K562 (cell line): ENCODE data around the gene CNOT4. TPM values are rescaled to one million over a fixed set of nuclear protein-coding genes. Genes with fewer than 3 reads are reported as not detected.
A peak's percentile ranks its signal among the peaks of the same experiment; 100 is the strongest.

Experiments used
- ATAC-seq: fragments of 200-7000 bp; cut with Tn5 transposase; 3 replicates; pipeline ENCODE4 v1.9.1; 2020; ENCODE audit warnings: moderate library complexity
- BruUV-seq: library from RNA; stranded (reverse); fragments of 400-500 nt; replicated peaks from 2 replicates; lab custom pipeline; 2021; lab: Mats Ljungman, UMichigan
- CTCF ChIA-PET: fragments of 300-600 bp; formaldehyde crosslinking; extraction: SDS; loops from one replicate; lab custom pipeline; 2021; ENCODE audit warnings: low intra/inter-chr PET ratio; lab: Yijun Ruan, JAX
- POLR2A ChIA-PET: fragments of 300-600, 350-650 bp; sonication (Branson Sonifier 250); formaldehyde crosslinking; extraction: SDS; loops from one replicate; lab custom pipeline; 2021; ENCODE audit warnings: antibody characterized with exemption, inconsistent platforms; lab: Yijun Ruan, JAX
- DNase-seq, 4 experiments: peaks; one replicate each; pipeline versions ENCODE4 v3.0.0 to v3.0.0-alpha.2; 2011 to 2018; ENCODE audit warnings: low spot score in 3 of 4, mixed read lengths in 3 of 4; ENCODE audit errors: extremely low read depth in 1 of 4
- FAIRE-seq: peaks from 2 replicates; lab custom pipeline; 2011; peaks lifted over from hg19 to GRCh38; lab: Jason Lieb, UNC
- H2AFZ ChIP-seq: 2 replicates; pipeline ENCODE4 v1.6.0; 2011; ENCODE audit warnings: low read depth, low read length, control low read depth, inconsistent platforms
- H3K27ac ChIP-seq: fragments of 200-600 bp; 3 replicates; pipeline ENCODE4 v1.8.0; 2011; ENCODE audit warnings: low read depth, mild to moderate bottlenecking, control low read depth, inconsistent platforms, low read length, moderate library complexity, mixed read lengths; ENCODE audit errors: extremely low read depth
- H3K27me3 ChIP-seq, 2 experiments: fragments of 300-600 bp in 1 of 2; 2 replicates in 1 of 2; 3 replicates in 1 of 2; pipeline versions ENCODE4 v1.6.0 to v1.8.0; 2011; ENCODE audit warnings: inconsistent platforms in 2 of 2, low read length in 2 of 2, mild to moderate bottlenecking in 1 of 2, mixed read lengths in 1 of 2, moderate library complexity in 1 of 2; ENCODE audit not compliant: control insufficient read depth in 2 of 2, insufficient read depth in 2 of 2
- H3K36me3 ChIP-seq: fragments of 300-600 bp; 3 replicates; pipeline ENCODE4 v1.8.0; 2011; ENCODE audit warnings: mild to moderate bottlenecking, low read length, inconsistent platforms; ENCODE audit not compliant: control insufficient read depth, insufficient read depth
- H3K4me1 ChIP-seq, 2 experiments: fragments of 200-600 bp in 1 of 2; replicated peaks in 1 of 2; 2 replicates in 1 of 2; 3 replicates in 1 of 2; pipeline versions ENCODE4 v1.5.1 to v1.8.0; 2011; ENCODE audit warnings: inconsistent platforms in 2 of 2, low read length in 2 of 2, mild to moderate bottlenecking in 1 of 2, mixed read lengths in 1 of 2, moderate library complexity in 1 of 2; ENCODE audit not compliant: control insufficient read depth in 2 of 2, insufficient read depth in 2 of 2
- H3K4me2 ChIP-seq: 2 replicates; pipeline ENCODE4 v1.6.1; 2011; ENCODE audit warnings: low read length, control low read depth, inconsistent platforms, mixed read lengths; ENCODE audit not compliant: insufficient read depth
- H3K4me3 ChIP-seq: fragments of 200-600 bp; sonication (generic), shearing (Covaris generic); 2 replicates; pipeline ENCODE4 v1.5.1; 2016; ENCODE audit warnings: control low read depth, inconsistent platforms
- H3K79me2 ChIP-seq: fragments of 200-600 bp; 3 replicates; pipeline ENCODE4 v1.8.0; 2011; ENCODE audit warnings: low read length, inconsistent platforms; ENCODE audit not compliant: control insufficient read depth, insufficient read depth
- H3K9ac ChIP-seq, 2 experiments: 2 replicates each; pipeline versions ENCODE4 v1.6.0 to v1.6.1; 2011; ENCODE audit warnings: low read depth in 2 of 2, low read length in 2 of 2, control low read depth in 1 of 2, inconsistent platforms in 1 of 2, mild to moderate bottlenecking in 1 of 2, mixed read lengths in 1 of 2; ENCODE audit not compliant: insufficient read depth in 1 of 2
- H3K9me1 ChIP-seq: one replicate; pipeline ENCODE4 v1.6.0; 2011; ENCODE audit warnings: inconsistent platforms, mild to moderate bottlenecking, low read length, moderate library complexity; ENCODE audit not compliant: control insufficient read depth, insufficient read depth
- H3K9me3 ChIP-seq: replicated peaks from 2 replicates; pipeline ENCODE4 v1.5.1; 2011; ENCODE audit warnings: low read depth, low read length, inconsistent platforms; ENCODE audit not compliant: control insufficient read depth, insufficient read depth
- H4K20me1 ChIP-seq: replicated peaks from 2 replicates; pipeline ENCODE4 v1.6.1; 2011; ENCODE audit warnings: low read length, inconsistent platforms, mixed read lengths; ENCODE audit not compliant: control insufficient read depth, insufficient read depth
- BDP1 ChIP-seq: IDR thresholded peaks from 3 replicates; pipeline ENCODE4 v1.6.1; 2011; ENCODE audit not compliant: insufficient read length, insufficient read depth
- DDX20 ChIP-seq: fragments of 450-650 bp; IDR thresholded peaks from 2 replicates; pipeline ENCODE4 v1.6.1; 2016; ENCODE audit warnings: missing genetic modification characterization, low read depth, mild to moderate bottlenecking, missing compliant biosample characterization, moderate library complexity
- GATA2 ChIP-seq: sonication (generic); formaldehyde crosslinking; IDR thresholded peaks from 2 replicates; pipeline ENCODE4 v1.4.0; 2020; ENCODE audit warnings: mild to moderate bottlenecking, missing genetic modification reagents
- MTA3 ChIP-seq: fragments of 450-650 bp; formaldehyde crosslinking; IDR thresholded peaks from 2 replicates; pipeline ENCODE4 v1.6.1; 2017; ENCODE audit warnings: mild to moderate bottlenecking, borderline replicate concordance
- NCOA4 ChIP-seq: fragments of 450-650 bp; IDR thresholded peaks from 2 replicates; pipeline ENCODE4 v1.6.1; 2018; ENCODE audit warnings: mild to moderate bottlenecking; ENCODE audit not compliant: partially characterized antibody
- NFIC ChIP-seq: fragments of 450-650 bp; IDR thresholded peaks from 2 replicates; pipeline ENCODE4 v1.6.1; 2017; ENCODE audit warnings: mild to moderate bottlenecking, inconsistent platforms
- NKRF ChIP-seq: fragments of 450-650 bp; IDR thresholded peaks from 2 replicates; pipeline ENCODE4 v1.6.1; 2016; ENCODE audit warnings: borderline replicate concordance
- NR2C2 ChIP-seq, 2 experiments: fragments of 200-800 bp in 1 of 2; sonication (Bioruptor generic) in 1 of 2; sonication (generic) in 1 of 2; formaldehyde crosslinking in 1 of 2; IDR thresholded peaks; 2 replicates each; pipeline versions ENCODE4 v1.6.1 to v1.8.0; 2016 to 2022; ENCODE audit warnings: mild to moderate bottlenecking in 1 of 2, missing compliant biosample characterization in 1 of 2, missing genetic modification characterization in 1 of 2, missing genetic modification reagents in 1 of 2
- OTX1 ChIP-seq: fragments of 450-650 bp; formaldehyde crosslinking; IDR thresholded peaks from 2 replicates; pipeline ENCODE4 v1.4.0; 2022; ENCODE audit warnings: mild to moderate bottlenecking
- POLR3G ChIP-seq: IDR thresholded peaks from 2 replicates; pipeline ENCODE4 v1.6.1; 2011; ENCODE audit not compliant: insufficient read length, insufficient replicate concordance; ENCODE audit errors: extremely low read depth
- PRMT5 ChIP-seq: sonication (generic); formaldehyde crosslinking; IDR thresholded peaks from 2 replicates; pipeline ENCODE4 v1.5.0; 2020; ENCODE audit warnings: missing genetic modification reagents
- ZNF239 ChIP-seq: fragments of 250-450 bp; sonication (Bioruptor Pico); IDR thresholded peaks from 2 replicates; pipeline ENCODE4 v1.4.0; 2020; ENCODE audit warnings: mild to moderate bottlenecking
- ZNF408 ChIP-seq: fragments of 250-450 bp; sonication (Bioruptor Pico); IDR thresholded peaks from 2 replicates; pipeline ENCODE4 v1.4.0; 2020; ENCODE audit warnings: low read depth, mild to moderate bottlenecking, moderate library complexity
- ZNF449 ChIP-seq: fragments of 250-450 bp; sonication (Bioruptor Pico); IDR thresholded peaks from 2 replicates; pipeline ENCODE4 v1.8.0; 2022; ENCODE audit warnings: moderate library complexity, mild to moderate bottlenecking, inconsistent platforms
- ZNF57 ChIP-seq: fragments of 450-650 bp; formaldehyde crosslinking; IDR thresholded peaks from 2 replicates; pipeline ENCODE4 v1.4.0; 2020; ENCODE audit warnings: mild to moderate bottlenecking, moderate library complexity
- ZNF668 ChIP-seq: fragments of 250-450 bp; sonication (Bioruptor Pico); IDR thresholded peaks from 2 replicates; pipeline ENCODE4 v1.8.0; 2022; ENCODE audit warnings: mild to moderate bottlenecking, inconsistent platforms
- WGBS: fragments of 100-300 bp; shearing (Covaris generic); methylation state at CpG from one replicate; pipeline ENCODE4 v1.1.6; 2016; ENCODE audit warnings: low coverage, mixed read lengths; ENCODE audit not compliant: insufficient coverage; ENCODE audit errors: missing lambda C conversion rate; 5-methylcytosine and 5-hydroxymethylcytosine counted together
- in situ Hi-C: fragments of 300-500 bp; cut with MboI; formaldehyde crosslinking; loops from 4 replicates; pipeline ENCODE4 v1.15.0; 2018; ENCODE audit warnings: inconsistent platforms, mixed read lengths
- intact Hi-C: fragments of 100-400 bp; cut with micrococcal nuclease; formaldehyde crosslinking; loops from 2 replicates; pipeline ENCODE4 v1.14.2; 2022
- polyA plus RNA-seq, 8 experiments: library from polyadenylated mRNA; depleted of rRNA in 4 of 8; stranded (reverse) in 5 of 8; unstranded in 3 of 8; fragments of >200 nt; fragmentation: Nextera tagmentation in 2 of 8; fragmentation: Illumina TruSeq in 1 of 8; extraction: Ambion mirVana in 2 of 8; extraction: Trizol in 1 of 8; gene quantifications; 2 replicates each; pipeline versions ENCODE4 v1.2.1 to v1.2.3, GENCODE V29; 2011 to 2014; ENCODE audit warnings: inconsistent platforms in 1 of 8, missing spikeins in 1 of 8
- total RNA-seq, 7 experiments: library from RNA; depleted of rRNA in 6 of 7; stranded (reverse); fragments of >200 nt in 6 of 7; fragmentation: Illumina TruSeq in 2 of 7; extraction: Trizol in 2 of 7; gene quantifications; 2 replicates each; pipeline versions ENCODE4 v1.2.1 to v1.2.3, GENCODE V29; 2011 to 2021; ENCODE audit warnings: low replicate concordance in 1 of 7
- TF ChIP-seq, protein P1 (sequence below): fragments of 250-450 bp; sonication (Bioruptor Pico); IDR thresholded peaks from 2 replicates; pipeline ENCODE4 v1.5.0; 2022; ENCODE audit warnings: mild to moderate bottlenecking

The CNOT4 gene
- total and polyA plus RNA-seq, 9 of the 15 experiments (the other 6 are each of a cell fraction or from before 2014, with no cell fraction given) = 8.6 to 24.1 (median 15.4) TPM

DNA sequence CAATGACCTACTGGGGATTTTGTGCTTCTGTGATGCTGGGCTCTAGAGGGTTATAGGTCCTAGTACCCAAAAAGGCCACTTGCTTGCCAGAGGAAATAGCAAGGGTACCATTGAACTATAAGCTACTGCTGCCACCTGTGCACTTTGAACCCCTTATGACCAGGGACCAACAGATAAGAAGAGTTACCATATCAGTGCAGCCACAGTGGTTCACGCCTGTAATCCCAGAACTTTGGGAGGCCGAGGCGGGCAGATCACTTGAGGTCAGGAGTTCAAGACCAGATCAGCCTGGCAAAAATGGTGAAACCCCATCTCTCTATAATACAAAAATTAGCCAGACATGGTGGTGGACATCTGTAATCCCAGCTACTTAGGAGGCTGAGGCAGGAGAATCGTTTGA is 15.5 kb upstream of the CNOT4 start:
- Histone ChIP-seq H3K9me3 (no peaks in the 10 kb centered on the region), H3K4me2 (no peak overlapping the region), H3K27me3 (peaks cover 7 to 15% of the 10 kb centered on the region in 2 experiments; a peak in 3 of 5 replicates), H3K4me1 (peaks cover 3 to 4% of the 10 kb centered on the region in 2 experiments; a peak in 4 of 5 replicates), H3K36me3 (no peaks in the 10 kb centered on the region), H3K79me2 (no peaks in the 10 kb centered on the region), H3K9ac (peak overlapping the region in 1 of 2 experiments; percentile 38; a peak in 1 of 4 replicates), H3K27ac (no peak overlapping the region), H4K20me1 (no peaks in the 10 kb centered on the region), H3K9me1 (no peaks in the 10 kb centered on the region), H2AFZ (no peak overlapping the region), H3K4me3 (no peak overlapping the region)
- POLR2A ChIA-PET = no interaction called here
- ATAC-seq (peak; percentile 36), FAIRE-seq (no peak), DNase-seq (no peak)
- BruUV-seq = no TSS peak
- WGBS = 13% methylated on average over 4 of the region's 4 CpGs
- intact Hi-C loops (no loop called here), in situ Hi-C loops (no loop called here)
- CTCF ChIA-PET = no interaction called here
- TF ChIP-seq DDX20 (tag) (no peak), ZNF668 (no peak), PRMT5 (no peak), BDP1 (no peak), MTA3 (no peak), NFIC (0 out of 2 replicates have a peak, but pooled peaks have one; percentile 18), GATA2 (no peak), ZNF57 (CRISPR knock-in tag) (no peak), ZNF239 (CRISPR knock-in tag) (no peak), ZNF449 (CRISPR knock-in tag) (no peak), NR2C2 (CRISPR knock-in tag; IDR thresholded peaks at IDR 0.05) (no peak), NR2C2 (tag; IDR thresholded peaks at IDR 0.05) (no peak; the same call in 1 of the 2 replicates), NKRF (no peak), ZNF408 (CRISPR knock-in tag) (no peak), POLR3G (no peak), OTX1 (no peak), NCOA4 (no peak)
- TF ChIP-seq, protein P1, sequence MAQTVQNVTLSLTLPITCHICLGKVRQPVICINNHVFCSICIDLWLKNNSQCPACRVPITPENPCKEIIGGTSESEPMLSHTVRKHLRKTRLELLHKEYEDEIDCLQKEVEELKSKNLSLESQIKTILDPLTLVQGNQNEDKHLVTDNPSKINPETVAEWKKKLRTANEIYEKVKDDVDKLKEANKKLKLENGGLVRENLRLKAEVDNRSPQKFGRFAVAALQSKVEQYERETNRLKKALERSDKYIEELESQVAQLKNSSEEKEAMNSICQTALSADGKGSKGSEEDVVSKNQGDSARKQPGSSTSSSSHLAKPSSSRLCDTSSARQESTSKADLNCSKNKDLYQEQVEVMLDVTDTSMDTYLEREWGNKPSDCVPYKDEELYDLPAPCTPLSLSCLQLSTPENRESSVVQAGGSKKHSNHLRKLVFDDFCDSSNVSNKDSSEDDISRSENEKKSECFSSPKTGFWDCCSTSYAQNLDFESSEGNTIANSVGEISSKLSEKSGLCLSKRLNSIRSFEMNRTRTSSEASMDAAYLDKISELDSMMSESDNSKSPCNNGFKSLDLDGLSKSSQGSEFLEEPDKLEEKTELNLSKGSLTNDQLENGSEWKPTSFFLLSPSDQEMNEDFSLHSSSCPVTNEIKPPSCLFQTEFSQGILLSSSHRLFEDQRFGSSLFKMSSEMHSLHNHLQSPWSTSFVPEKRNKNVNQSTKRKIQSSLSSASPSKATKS (CRISPR knock-in tag) = no peak
